ENCODE data around the gene UGT1A6. TPM values are rescaled to one million over a fixed set of nuclear protein-coding genes. Genes with fewer than 3 reads are reported as not detected.
"Not testable (repeated sequence)": the region's sequence is repeated elsewhere in the genome, so short reads cannot be mapped to it uniquely, and the experiment has no call there.

UGT1A6 gene
- total and polyA plus RNA-seq, 10 donors: not detected

DNA sequence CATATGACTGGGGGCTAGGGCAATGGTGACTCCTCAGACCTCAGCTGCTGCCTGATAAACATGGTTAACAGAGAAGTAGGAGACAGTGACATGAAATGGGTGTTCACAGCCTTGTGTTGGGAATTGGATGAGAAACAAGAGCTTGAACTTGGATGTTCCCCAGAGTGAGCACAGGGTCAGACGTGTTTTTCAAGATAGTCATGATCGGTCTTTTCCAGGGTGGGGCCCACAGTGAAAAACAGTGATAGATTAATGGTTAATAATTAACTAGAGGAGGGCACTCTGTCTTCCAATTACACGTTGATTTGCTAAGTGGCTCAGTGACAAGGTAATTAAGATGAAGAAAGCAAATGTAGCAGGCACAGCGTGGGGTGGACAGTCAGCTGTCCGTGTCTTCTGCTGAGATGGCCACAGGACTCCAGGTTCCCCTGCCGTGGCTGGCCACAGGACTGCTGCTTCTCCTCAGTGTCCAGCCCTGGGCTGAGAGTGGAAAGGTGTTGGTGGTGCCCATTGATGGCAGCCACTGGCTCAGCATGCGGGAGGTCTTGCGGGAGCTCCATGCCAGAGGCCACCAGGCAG, 36.1 kb downstream of the UGT1A6 start, which contains the start of gene UGT1A3:
UGT1A3 (plus strand) TSS at position 320 of the 579 bp plus-strand sequence; CDS start at position 405, 85 bp downstream.
- DNase-seq: no peak
- H3K9me3 ChIP-seq: peaks cover 0 to 5% (median 0%) of the 10 kb centered on the region in 8 donors
- H3K4me3 ChIP-seq: no peak within 1 kb of the TSS
- no peak within 1 kb of the TSS for H3K27ac ChIP-seq
- no peaks in the 10 kb centered on the region for H3K36me3 ChIP-seq
- no peaks in the 10 kb centered on the region for H3K4me1 ChIP-seq
- intact Hi-C loops (cut with DNase I; ENCODE audit: low total_unique reads): no loop called here
- TF ChIP-seq POLR2AphosphoS5 (IDR thresholded peaks at IDR 0.05) (no peak), POLR2A (IDR thresholded peaks at IDR 0.05) (no peak)
- TF ChIP-seq, protein P1, sequence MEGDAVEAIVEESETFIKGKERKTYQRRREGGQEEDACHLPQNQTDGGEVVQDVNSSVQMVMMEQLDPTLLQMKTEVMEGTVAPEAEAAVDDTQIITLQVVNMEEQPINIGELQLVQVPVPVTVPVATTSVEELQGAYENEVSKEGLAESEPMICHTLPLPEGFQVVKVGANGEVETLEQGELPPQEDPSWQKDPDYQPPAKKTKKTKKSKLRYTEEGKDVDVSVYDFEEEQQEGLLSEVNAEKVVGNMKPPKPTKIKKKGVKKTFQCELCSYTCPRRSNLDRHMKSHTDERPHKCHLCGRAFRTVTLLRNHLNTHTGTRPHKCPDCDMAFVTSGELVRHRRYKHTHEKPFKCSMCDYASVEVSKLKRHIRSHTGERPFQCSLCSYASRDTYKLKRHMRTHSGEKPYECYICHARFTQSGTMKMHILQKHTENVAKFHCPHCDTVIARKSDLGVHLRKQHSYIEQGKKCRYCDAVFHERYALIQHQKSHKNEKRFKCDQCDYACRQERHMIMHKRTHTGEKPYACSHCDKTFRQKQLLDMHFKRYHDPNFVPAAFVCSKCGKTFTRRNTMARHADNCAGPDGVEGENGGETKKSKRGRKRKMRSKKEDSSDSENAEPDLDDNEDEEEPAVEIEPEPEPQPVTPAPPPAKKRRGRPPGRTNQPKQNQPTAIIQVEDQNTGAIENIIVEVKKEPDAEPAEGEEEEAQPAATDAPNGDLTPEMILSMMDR (IDR thresholded peaks at IDR 0.05 in 8 of 11, conservative IDR thresholded peaks at IDR 0.05 in 3 of 11): no peak
- peaks cover 0 to 12% (median 0%) of the 10 kb centered on the region in 7 donors for H3K27me3 ChIP-seq (replicated peaks in 1 of 7)
- WGBS, 5 donors: 78 to 92% (median 87%) methylated on average over 8 of the region's 8 CpGs

DNA sequence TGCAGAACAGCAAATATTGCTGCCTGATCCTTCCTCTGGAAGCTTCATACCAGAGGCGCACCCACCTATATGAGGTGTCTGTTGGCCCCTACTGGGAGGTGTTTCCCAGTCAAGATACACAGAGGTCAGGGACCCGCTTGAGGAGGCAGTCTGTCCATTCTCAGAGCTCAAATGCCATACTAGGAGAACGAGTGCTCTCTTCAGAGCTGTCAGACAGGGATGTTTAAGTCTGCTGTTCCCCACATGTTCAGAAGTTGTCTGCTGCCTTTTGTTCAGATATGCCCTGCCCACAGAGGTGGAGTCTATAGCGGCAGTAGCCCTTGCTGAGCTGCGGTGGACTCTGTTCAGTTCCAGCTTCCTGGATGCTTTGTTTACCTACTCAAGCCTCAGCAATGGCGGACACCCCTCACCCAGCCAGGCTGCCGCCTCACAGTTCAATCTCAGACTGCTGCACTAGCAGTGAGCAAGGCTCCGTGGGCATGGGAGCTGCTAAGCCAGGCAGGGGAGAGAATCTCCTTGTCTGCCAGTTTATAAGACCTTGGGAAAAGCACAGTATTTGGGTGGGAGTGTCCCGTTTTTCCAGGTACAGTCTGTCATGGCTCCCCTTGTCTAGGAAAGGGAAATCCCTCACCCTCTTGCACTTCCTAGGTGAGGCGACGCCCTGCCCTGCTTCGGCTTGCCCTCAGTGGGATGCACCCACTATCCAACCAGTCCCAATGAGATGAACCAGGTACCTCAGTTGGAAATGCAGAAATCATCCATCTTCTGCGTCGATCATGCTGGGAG, 44.4 kb downstream of the UGT1A6 start:
- H3K27ac ChIP-seq; H3K4me1 ChIP-seq; H3K4me3 ChIP-seq; H3K36me3 ChIP-seq; intact Hi-C loops (cut with DNase I; ENCODE audit: low total_unique reads); DNase-seq; H3K27me3 ChIP-seq (replicated peaks in 1 of 7); H3K9me3 ChIP-seq: not testable (repeated sequence)
- WGBS, 5 donors: 80 to 88% (median 86%) methylated on average over 13 to 14 of the region's 14 CpGs

DNA sequence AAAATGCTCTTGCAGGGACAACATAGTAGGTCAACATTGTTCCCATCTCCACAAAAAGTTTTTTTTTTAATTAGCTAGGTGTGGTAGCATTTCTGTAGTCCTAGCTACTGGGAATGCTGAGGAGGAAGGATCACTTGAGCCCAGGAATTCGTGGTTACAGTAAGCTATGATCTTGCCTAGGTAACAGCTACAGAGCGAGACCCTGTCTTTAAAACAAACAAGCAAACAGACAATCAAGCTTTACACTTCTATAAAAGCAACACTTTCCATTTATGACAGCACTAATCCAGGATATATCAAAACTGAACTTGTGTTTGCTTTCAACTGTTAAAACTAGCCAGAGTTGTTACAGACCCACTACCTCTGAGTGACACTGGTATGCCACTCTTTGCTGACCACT, 48.2 kb downstream of the UGT1A6 start:
- no peak for DNase-seq
- H3K27me3 ChIP-seq (replicated peaks in 1 of 7): peaks cover 0 to 10% (median 0%) of the 10 kb centered on the region in 7 donors
- H3K4me1 ChIP-seq: no peaks in the 10 kb centered on the region
- H3K9me3 ChIP-seq: no peaks in the 10 kb centered on the region
- H3K36me3 ChIP-seq: no peaks in the 10 kb centered on the region
- no peak overlapping the region for H3K27ac ChIP-seq
- TF ChIP-seq, protein P1 (IDR thresholded peaks at IDR 0.05 in 8 of 11, conservative IDR thresholded peaks at IDR 0.05 in 3 of 11): no peak
- no peak for TF ChIP-seq POLR2AphosphoS5 (IDR thresholded peaks at IDR 0.05)
- TF ChIP-seq POLR2A (IDR thresholded peaks at IDR 0.05): no peak
- intact Hi-C loops (cut with DNase I; ENCODE audit: low total_unique reads): no loop called here
- whole genome bisulfite sequencing, 5 donors: 62 to 72% (median 71%) methylated on average over 2 of the region's 2 CpGs
- no peak overlapping the region for H3K4me3 ChIP-seq

DNA sequence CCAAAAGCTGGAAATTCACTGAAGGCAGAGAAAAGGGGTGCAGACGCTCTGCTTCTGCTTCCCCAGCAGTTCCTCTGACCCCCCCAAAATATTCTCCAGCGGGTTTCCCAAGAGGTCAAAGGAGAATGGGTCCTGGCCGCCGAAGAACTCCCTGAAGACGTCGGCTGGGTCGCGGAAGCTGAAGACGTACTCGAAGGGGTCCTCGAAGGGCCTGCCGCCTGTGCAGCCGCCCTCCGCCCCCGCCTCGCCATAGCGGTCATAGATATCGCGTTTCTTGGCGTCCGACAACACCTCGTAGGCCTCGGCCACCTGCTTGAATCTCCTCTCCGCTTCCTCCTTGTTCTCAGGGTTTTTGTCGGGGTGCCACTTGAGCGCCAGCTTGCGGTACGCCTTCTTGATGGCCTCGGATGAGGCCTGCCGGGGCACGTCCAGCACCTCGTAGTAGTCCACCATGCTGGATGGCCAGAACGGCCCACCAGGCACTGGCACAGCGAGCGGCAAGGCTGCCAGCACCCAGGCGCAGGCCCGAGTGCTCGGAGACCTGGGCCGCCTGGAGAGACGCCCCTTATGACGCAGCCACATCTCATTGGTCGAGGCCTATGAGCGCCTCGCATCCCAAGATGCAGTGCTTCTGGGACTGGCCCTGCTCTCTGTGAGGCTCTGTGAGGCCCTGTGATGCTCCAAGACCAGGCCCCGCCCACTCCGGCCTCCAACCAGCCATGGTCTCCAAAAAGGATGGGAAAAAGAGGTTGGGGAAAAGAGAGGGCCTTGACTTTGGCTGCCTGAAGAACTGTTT, 51.0 kb downstream of the UGT1A6 start:
- H3K4me1 ChIP-seq: no peaks in the 10 kb centered on the region
- intact Hi-C loops (cut with DNase I; ENCODE audit: low total_unique reads): no loop called here
- no peak overlapping the region for H3K4me3 ChIP-seq
- peaks cover 0 to 6% (median 0%) of the 10 kb centered on the region in 7 donors for H3K27me3 ChIP-seq (replicated peaks in 1 of 7)
- H3K9me3 ChIP-seq: no peaks in the 10 kb centered on the region
- 93 to 95% (median 94%) methylated on average over 42 to 46 of the region's 46 CpGs for WGBS, 5 donors
- no peak overlapping the region for H3K27ac ChIP-seq
- H3K36me3 ChIP-seq: no peaks in the 10 kb centered on the region
- no peak for DNase-seq
- no peak for TF ChIP-seq POLR2A (IDR thresholded peaks at IDR 0.05)
- no peak for TF ChIP-seq POLR2AphosphoS5 (IDR thresholded peaks at IDR 0.05)
- TF ChIP-seq, protein P1 (IDR thresholded peaks at IDR 0.05 in 8 of 11, conservative IDR thresholded peaks at IDR 0.05 in 3 of 11): no peak

Measured in spleen (tissue), 11 donors.